Measurements from ENCODE around the gene TUBB. TPM values are rescaled to one million over a fixed set of nuclear protein-coding genes. Genes with fewer than 3 reads are reported as not detected.

TUBB gene
- total RNA-seq, result 100 to 1,000 TPM; 409 to 602 TPM
- polyA plus RNA-seq (ENCODE audit: insufficient read length in 6 of 6), result 1,000 to 10,000 TPM; 1,093 to 1,665 (median 1,153) TPM
- long read RNA-seq, donor 1, transcript TUBB-205 (4 exons, 2,670 nt), result major isoform, 853 of 969 reads
- long read RNA-seq, donor 1, partial matches to known transcripts, result 96 of 969 reads
- long read RNA-seq, donor 1, other reads (novel, unspliced or antisense), result 19 of 969 reads
- long read RNA-seq, donor 2, transcript TUBB-205 (4 exons, 2,670 nt), result major isoform, 728 of 1,015 reads
- long read RNA-seq, donor 2, partial matches to known transcripts, result 215 of 1,015 reads
- long read RNA-seq, donor 2, other reads (novel, unspliced or antisense), result 72 of 1,015 reads
- long read RNA-seq, donor 3, transcript TUBB-205 (4 exons, 2,670 nt), result major isoform, 608 of 639 reads
- long read RNA-seq, donor 3, partial matches to known transcripts, result 24 of 639 reads
- long read RNA-seq, donor 3, other reads (novel, unspliced or antisense), result 6 of 639 reads
- long read RNA-seq, donor 4, transcript TUBB-205 (4 exons, 2,670 nt), result major isoform, 402 of 433 reads
- long read RNA-seq, donor 4, partial matches to known transcripts, result 29 of 433 reads
- long read RNA-seq, donor 4, other reads (novel, unspliced or antisense), result 1 of 433 reads
- long read RNA-seq, donor 5, transcript TUBB-205 (4 exons, 2,670 nt), result major isoform, 535 of 772 reads
- long read RNA-seq, donor 5, partial matches to known transcripts, result 132 of 772 reads
- long read RNA-seq, donor 5, other reads (novel, unspliced or antisense), result 105 of 772 reads
- long read RNA-seq, donor 6, transcript TUBB-205 (4 exons, 2,670 nt), result major isoform, 852 of 1,206 reads
- long read RNA-seq, donor 6, partial matches to known transcripts, result 347 of 1,206 reads
- long read RNA-seq, donor 6, other reads (novel, unspliced or antisense), result 5 of 1,206 reads
- long read RNA-seq, donor 7, transcript TUBB-205 (4 exons, 2,670 nt), result major isoform, 258 of 263 reads
- long read RNA-seq, donor 7, partial matches to known transcripts, result 5 of 263 reads
- long read RNA-seq, donor 7, other reads (novel, unspliced or antisense), result 0 of 263 reads
- long read RNA-seq, donor 8, transcript TUBB-205 (4 exons, 2,670 nt), result major isoform, 531 of 1,094 reads
- long read RNA-seq, donor 8, partial matches to known transcripts, result 562 of 1,094 reads
- long read RNA-seq, donor 8, other reads (novel, unspliced or antisense), result 0 of 1,094 reads
- long read RNA-seq, donor 9, partial matches to known transcripts, result 0 of 4 reads
- long read RNA-seq, donor 9, other reads (novel, unspliced or antisense), result 0 of 4 reads
- long read RNA-seq, donor 10, transcript TUBB-205 (4 exons, 2,670 nt), result major isoform, 1,115 of 1,158 reads
- long read RNA-seq, donor 10, partial matches to known transcripts, result 34 of 1,158 reads
- long read RNA-seq, donor 10, other reads (novel, unspliced or antisense), result 9 of 1,158 reads
- long read RNA-seq, donor 11, transcript TUBB-205 (4 exons, 2,670 nt), result major isoform, 659 of 731 reads
- long read RNA-seq, donor 11, partial matches to known transcripts, result 69 of 731 reads
- long read RNA-seq, donor 11, other reads (novel, unspliced or antisense), result 0 of 731 reads
- long read RNA-seq, donor 12, transcript TUBB-205 (4 exons, 2,670 nt), result major isoform, 438 of 627 reads
- long read RNA-seq, donor 12, partial matches to known transcripts, result 181 of 627 reads
- long read RNA-seq, donor 12, other reads (novel, unspliced or antisense), result 8 of 627 reads

DNA sequence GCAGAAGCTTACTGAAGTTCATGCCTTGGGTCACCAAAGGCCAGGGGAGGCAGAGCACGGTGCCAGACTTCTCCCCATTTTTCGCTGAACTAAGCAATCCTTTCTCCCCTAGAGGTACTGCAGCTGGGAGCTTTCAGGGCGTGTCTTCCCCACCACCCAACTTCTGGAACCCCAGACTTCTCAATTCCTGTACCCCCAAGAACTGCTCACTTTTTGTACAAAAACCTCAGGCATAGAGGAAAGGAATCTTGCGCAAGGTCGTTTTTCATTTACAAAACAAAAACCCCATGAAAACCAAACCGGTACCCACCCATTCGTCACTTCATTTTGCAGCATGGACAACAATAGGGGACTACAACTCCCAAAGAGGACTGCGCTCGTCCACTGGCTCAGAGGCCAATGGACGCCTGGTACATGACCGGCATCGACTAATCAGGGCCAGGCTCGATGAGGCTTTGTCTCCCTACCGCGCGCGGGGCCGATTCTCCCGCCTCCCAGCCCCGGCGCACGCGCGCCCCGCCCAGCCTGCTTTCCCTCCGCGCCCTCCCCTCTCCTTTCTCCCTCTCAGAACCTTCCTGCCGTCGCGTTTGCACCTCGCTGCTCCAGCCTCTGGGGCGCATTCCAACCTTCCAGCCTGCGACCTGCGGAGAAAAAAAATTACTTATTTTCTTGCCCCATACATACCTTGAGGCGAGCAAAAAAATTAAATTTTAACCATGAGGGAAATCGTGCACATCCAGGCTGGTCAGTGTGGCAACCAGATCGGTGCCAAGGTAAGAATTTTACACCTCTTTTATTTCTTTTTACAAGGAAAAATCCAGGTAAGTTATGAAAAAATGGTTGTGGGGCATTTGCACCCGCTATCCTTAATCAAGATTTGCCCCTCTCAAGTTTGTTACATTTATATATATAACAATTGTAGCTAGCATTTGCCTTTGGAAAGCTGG lies at the start of gene TUBB:
TSS of gene TUBB (plus strand) at position 562 of the 947 bp plus-strand sequence. CDS start at position 717, 155 bp downstream.
- intact Hi-C loops (cut with DNase I), result no loop called here
- H3K27me3 ChIP-seq, result no peaks in the 10 kb centered on the region
- peaks cover 8 to 35% of the 10 kb centered on the region in 2 donors for H3K36me3 ChIP-seq
- peak within 1 kb of the TSS; percentile 80 for H3K4me3 ChIP-seq
- DNase-seq, result peak; percentile 95 to 99 (median 98)
- peaks cover 33 to 73% of the 10 kb centered on the region in 2 donors for H3K4me1 ChIP-seq
- TF ChIP-seq, protein P1, sequence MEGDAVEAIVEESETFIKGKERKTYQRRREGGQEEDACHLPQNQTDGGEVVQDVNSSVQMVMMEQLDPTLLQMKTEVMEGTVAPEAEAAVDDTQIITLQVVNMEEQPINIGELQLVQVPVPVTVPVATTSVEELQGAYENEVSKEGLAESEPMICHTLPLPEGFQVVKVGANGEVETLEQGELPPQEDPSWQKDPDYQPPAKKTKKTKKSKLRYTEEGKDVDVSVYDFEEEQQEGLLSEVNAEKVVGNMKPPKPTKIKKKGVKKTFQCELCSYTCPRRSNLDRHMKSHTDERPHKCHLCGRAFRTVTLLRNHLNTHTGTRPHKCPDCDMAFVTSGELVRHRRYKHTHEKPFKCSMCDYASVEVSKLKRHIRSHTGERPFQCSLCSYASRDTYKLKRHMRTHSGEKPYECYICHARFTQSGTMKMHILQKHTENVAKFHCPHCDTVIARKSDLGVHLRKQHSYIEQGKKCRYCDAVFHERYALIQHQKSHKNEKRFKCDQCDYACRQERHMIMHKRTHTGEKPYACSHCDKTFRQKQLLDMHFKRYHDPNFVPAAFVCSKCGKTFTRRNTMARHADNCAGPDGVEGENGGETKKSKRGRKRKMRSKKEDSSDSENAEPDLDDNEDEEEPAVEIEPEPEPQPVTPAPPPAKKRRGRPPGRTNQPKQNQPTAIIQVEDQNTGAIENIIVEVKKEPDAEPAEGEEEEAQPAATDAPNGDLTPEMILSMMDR (IDR thresholded peaks at IDR 0.05), result no peak
- peak within 1 kb of the TSS; percentile 94 for H3K27ac ChIP-seq
- peak; percentile 79 for ATAC-seq
- H3K9me3 ChIP-seq, result no peaks in the 10 kb centered on the region

DNA sequence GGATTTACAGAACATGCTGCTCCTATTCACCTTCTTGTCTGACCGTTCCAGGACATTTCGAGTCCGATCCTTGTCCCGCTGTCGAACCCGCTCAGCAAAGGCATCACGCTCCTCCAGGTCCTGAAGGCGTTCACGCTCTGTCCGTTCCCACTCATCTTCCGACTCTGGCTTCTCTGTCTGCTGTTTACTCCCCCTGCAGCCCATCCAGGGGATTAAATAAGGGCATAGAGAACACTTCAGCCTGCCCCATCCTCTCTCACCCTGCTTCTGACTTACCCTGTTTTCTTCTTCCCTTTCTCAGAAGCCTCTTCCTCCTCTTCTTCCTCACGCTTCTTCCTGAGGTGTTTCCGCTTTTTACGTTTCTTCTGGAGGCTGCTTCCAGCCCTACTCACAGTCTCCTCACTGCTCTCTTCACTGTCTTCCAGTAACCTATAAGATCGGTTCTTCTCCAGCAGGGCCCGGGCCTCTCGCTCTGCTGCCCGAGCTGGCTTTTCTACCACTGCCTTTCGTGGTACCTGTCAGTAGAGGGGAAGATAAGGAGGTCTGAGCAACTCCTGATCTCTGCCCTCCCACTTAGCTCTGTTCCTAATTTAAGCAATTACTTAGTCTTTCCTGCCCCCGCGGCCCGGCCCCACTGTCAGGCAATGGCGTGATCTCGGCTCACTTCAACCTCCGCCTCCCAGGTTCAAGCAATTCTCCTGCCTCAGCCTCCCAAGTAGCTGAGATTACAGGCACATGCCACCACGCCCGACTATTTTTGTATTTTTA lies 49.2 kb upstream of the TUBB start:
- H3K27me3 ChIP-seq, result no peaks in the 10 kb centered on the region
- no peaks in the 10 kb centered on the region for H3K9me3 ChIP-seq
- TF ChIP-seq, protein P1 (IDR thresholded peaks at IDR 0.05), result no peak
- ATAC-seq, result no peak
- H3K27ac ChIP-seq, result no peak overlapping the region
- DNase-seq, result no peak
- intact Hi-C loops (cut with DNase I), result no loop called here
- H3K36me3 ChIP-seq, result peaks cover 0 to 53% of the 10 kb centered on the region in 2 donors
- no peak overlapping the region for H3K4me3 ChIP-seq
- peaks cover 10 to 30% of the 10 kb centered on the region in 2 donors for H3K4me1 ChIP-seq

DNA sequence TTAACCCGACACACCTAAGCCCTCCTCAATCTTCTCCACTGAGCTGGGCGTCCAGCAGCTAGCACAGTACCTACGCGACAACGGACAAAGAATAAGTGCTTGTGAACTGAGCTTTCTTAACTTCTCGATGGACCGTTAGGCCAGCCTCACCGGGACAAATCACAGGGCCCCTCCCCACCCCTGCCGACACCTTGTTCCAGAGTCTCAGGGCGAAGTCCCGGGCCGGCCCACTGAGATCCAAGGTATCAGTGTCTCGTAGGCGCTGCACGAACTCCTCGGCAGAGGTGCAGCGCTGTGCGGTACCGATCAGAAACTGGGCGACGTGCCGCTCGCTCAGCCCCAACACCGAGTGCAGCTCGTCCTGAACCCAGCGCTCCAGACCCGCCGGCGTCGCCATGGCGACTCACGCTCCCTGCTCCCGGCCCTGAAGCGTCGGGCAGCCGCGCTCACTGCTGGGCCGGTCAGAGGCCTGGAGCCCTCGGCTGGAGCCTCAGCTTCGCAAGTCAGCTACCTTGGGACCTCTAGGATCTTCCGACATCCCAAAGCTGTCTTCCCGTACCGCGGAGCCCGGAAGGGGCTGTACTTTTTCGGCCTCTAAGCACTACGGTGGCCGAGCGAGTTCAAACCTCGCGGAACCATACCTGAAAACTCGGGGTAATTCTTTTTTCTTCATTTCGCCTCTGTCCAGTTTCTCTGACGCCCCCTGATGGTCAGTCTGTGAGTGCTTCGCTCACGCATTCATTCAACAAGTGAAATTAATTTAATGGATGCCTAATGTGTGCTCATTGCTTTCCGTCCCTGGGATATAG lies 47.5 kb upstream of the TUBB start, which contains the start of gene DHX16:
TSS of gene DHX16 (minus strand) at position 562 of the 809 bp plus-strand sequence. CDS start at position 397, 165 bp downstream.
- H3K27me3 ChIP-seq, result no peaks in the 10 kb centered on the region
- ATAC-seq, result peak; percentile 96
- intact Hi-C loops (cut with DNase I), result no loop called here
- no peaks in the 10 kb centered on the region for H3K9me3 ChIP-seq
- H3K27ac ChIP-seq, result peak within 1 kb of the TSS; percentile 33 to 86
- peaks cover 10 to 32% of the 10 kb centered on the region in 2 donors for H3K4me1 ChIP-seq
- TF ChIP-seq, protein P1 (IDR thresholded peaks at IDR 0.05), result peak; percentile 77 to 85
- peaks cover 0 to 53% of the 10 kb centered on the region in 2 donors for H3K36me3 ChIP-seq
- H3K4me3 ChIP-seq, result peak within 1 kb of the TSS; percentile 87 to 99
- peak; percentile 93 to 97 (median 95) for DNase-seq
